RWPE1 (cell line): ENCODE results near the gene DCXR.

Experiments used
- CTCF ChIA-PET: fragments of 350-600 bp; sonication (Branson Sonifier 250); formaldehyde crosslinking; extraction: SDS; loops from one replicate; lab custom pipeline; 2021; lab: Yijun Ruan, JAX
- POLR2A ChIA-PET: fragments of 400-600 bp; formaldehyde crosslinking; extraction: SDS; loops from one replicate; lab custom pipeline; 2020; ENCODE audit warnings: antibody characterized with exemption; ENCODE audit not compliant: low non-redundant PET; lab: Yijun Ruan, JAX
- DNase-seq: peaks from one replicate; pipeline ENCODE4 v3.0.0; 2012; ENCODE audit warnings: low spot score
- H3K27ac ChIP-seq: fragments of 450-650 bp; 2 replicates; pipeline ENCODE4 v1.5.1; 2017
- TF ChIP-seq, protein P1 (sequence below): fragments of 450-650 bp; conservative IDR thresholded peaks from 2 replicates; pipeline ENCODE4 v1.5.1; 2017; ENCODE audit warnings: low read depth, mild to moderate bottlenecking

The DCXR gene

DNA sequence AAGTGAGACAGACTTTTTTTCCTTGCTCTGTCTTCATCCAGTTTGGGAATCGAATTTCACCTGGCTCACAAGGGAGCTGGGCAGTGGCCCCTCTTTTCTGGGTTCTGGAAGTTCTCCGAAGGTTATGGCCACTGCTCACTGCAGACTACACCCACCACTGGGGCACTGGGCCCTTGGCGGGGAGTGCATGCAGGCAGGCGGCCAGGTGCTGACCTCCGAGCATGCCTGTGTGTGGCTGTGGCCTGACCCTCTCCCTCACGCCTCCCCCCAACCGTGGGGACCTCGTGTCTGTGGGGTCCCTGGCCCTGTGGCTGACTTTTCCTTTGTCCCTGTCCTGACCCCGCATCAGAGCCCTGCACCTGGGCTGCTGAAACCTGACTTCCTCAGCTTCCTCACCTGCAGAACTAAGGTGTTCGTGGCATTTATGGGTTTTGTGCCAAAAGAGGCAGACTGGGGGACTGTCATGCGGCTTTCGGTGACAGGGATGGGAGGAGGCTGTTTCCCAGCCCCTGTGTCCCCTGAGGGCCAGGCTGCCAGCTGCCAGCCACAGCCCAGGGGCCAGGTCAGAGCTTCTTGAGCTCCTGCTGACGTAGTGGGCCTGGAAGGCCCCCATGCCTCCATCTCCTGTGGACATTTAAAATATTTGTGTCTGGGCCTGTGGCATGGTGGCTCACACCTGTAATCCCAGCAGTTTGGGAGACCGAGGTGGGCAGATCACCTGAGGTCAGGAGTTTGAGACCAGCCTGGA lies 38.6 kb downstream of the DCXR start:
- DNase-seq: no peak
- CTCF ChIA-PET: no interaction called here
- TF ChIP-seq, protein P1, sequence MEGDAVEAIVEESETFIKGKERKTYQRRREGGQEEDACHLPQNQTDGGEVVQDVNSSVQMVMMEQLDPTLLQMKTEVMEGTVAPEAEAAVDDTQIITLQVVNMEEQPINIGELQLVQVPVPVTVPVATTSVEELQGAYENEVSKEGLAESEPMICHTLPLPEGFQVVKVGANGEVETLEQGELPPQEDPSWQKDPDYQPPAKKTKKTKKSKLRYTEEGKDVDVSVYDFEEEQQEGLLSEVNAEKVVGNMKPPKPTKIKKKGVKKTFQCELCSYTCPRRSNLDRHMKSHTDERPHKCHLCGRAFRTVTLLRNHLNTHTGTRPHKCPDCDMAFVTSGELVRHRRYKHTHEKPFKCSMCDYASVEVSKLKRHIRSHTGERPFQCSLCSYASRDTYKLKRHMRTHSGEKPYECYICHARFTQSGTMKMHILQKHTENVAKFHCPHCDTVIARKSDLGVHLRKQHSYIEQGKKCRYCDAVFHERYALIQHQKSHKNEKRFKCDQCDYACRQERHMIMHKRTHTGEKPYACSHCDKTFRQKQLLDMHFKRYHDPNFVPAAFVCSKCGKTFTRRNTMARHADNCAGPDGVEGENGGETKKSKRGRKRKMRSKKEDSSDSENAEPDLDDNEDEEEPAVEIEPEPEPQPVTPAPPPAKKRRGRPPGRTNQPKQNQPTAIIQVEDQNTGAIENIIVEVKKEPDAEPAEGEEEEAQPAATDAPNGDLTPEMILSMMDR: no peak
- POLR2A ChIA-PET: no interaction called here
- H3K27ac ChIP-seq: peak overlapping the region; percentile 18

DNA sequence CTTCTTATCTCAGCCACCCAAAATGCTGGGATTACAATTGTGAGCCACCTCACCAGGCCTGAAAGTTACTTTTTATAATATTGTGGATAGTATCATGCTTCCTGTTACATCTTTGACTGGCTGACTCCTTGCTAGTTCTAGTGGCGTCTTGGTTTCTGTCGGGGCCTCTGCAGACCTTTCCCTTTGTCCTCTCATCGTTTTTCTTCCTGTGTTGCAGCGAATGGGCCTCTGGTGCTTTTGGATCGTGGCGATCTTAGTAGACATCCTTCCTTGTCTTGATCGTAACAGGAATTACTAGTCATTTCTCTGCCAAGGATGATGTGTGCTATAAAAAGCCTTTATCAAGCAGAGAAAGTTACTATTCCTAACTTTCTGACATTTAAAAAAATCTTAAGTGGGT lies 39.3 kb downstream of the DCXR start:
- ChIA-PET POLR2A (no interaction called here), CTCF (interaction anchor here (1.4 kb wide), 1 partner anchor 39 kb away, joined by 4 read pairs; no protein-coding TSS in a partner anchor)
- TF ChIP-seq, protein P1: no peak
- H3K27ac ChIP-seq: peak overlapping the region; percentile 1; the same call in 1 of the 2 replicates
- no peak for DNase-seq

DNA sequence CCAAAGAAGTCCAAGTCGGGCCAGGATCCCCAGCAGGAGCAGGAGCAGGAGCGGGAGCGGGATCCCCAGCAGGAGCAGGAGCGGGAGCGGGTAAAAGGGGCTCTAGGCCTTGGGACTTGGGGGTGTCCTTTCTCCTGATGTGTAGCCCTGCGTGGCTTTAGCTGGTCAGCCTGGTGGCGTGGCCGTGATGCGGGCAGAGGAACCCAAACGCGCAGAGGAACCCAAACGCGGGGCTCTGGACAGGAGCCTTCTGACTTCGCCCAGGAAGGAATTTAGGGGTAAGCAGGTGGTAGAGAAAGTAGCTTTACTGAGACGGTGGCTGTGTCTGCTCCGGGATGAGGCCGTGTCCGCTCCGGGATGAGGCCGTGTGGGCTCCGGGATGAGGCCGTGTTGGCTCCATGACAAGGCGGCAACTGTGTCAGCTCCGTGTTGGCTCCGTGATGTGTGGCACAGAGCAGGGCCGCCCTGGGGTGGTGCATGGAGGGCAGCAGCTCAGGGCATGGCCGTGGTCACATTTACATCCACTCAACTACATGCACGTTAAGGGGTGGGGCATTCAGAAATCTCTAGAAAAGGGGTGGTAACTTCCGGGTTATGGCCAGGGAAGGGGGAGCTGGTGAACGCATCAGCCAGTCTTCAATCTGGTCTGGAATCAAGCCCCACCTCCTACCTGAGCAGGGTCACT lies 40.6 kb downstream of the DCXR start:
- CTCF ChIA-PET: interaction anchor here (0.7 to 1.4 kb wide), 3 partner anchors 18 to 37 kb away, joined by 3 to 4 read pairs (median 4); no protein-coding TSS in a partner anchor
- TF ChIP-seq, protein P1: no peak
- peak overlapping the region; percentile 100 for H3K27ac ChIP-seq
- no peak for DNase-seq
- POLR2A ChIA-PET: interaction anchor here (0.6 to 0.7 kb wide), 2 partner anchors 18 to 162 kb away, joined by 3 to 4 read pairs; partner anchors contain the start of gene PPP1R27

DNA sequence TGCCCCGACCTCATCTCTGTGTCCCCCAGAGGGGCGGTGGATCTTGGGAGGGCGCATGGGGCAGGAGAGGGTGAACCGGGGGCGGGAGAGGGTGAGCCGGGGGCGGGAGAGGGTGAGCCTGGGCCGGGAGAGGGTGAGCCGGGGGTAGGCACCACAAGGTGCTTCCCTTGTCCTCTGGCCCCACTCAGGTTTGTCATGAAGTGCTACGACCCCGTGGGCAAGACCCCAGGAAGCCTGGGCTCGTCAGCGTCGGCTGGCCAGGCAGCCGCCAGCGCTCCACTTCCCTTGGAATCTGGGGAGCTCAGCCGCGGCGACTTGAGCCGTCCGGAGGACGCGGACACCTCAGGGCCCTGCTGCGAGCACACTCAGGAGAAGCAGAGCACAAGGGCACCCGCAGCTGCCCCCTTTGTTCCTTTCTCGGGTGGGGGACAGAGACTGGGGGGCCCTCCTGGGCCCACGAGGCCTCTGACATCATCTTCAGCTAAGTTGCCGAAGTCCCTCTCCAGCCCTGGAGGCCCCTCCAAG lies 41.2 kb downstream of the DCXR start:
- DNase-seq: no peak
- H3K27ac ChIP-seq: peak overlapping the region; percentile 100
- CTCF ChIA-PET: interaction anchor here (1.4 kb wide), 1 partner anchor 18 kb away, joined by 4 read pairs; no protein-coding TSS in a partner anchor
- POLR2A ChIA-PET: no interaction called here
- TF ChIP-seq, protein P1: no peak

DNA sequence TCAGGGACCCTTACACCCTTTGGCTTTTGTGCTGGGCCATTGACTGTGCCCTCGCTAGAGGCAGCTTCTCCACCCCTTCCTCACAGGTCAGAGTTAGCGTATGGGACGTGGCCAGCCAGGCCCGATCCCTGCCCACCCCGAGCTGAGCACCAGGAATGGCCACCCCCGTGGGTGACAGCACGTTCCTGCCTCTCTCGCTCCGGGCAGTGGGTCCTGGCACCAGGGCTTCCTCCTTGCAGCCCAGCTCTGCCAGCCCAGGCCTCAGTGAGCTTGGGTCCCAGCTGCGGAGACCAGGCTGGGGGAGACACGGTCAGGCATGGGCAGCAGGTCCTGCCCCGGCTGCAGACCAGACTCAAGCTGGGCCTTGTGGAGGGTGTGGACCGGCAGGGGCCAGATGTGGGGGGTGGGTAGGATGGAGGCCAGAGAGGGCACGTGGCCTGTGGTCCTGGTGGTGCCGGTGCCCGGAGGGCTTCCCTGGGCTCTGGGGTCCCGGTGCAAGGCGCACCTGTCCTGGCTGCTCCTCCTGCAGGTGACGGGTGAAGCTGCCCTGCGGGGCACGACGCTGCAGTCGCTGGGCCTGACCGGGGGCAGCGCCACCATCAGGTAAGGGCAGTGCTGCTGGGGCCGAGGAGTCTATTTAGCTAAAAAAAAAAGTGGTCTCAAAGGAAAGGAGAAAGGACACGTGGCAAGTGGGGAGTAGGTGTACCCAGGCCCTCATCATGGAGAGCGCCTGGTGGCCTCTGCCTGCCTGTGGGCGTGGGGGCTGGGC lies 41.9 kb downstream of the DCXR start:
- POLR2A ChIA-PET: no interaction called here
- peak overlapping the region; percentile 100; the same call in 1 of the 2 replicates for H3K27ac ChIP-seq
- CTCF ChIA-PET: interaction anchor here (0.7 kb wide), 2 partner anchors 81 to 424 kb away, joined by 5 read pairs; no protein-coding TSS in a partner anchor
- TF ChIP-seq, protein P1: no peak
- no peak for DNase-seq
